Lung (tissue), 12 donors: ENCODE data around the gene P4HA3. TPM values are rescaled to one million over a fixed set of nuclear protein-coding genes. Genes with fewer than 3 reads are reported as not detected.

Experiments
- ATAC-seq: fragments of 200-7000 bp; cut with Tn5 transposase; one replicate; pipeline ENCODE4 v1.9.1; 2020; ENCODE audit warnings: moderate number of reproducible peaks; ENCODE audit not compliant: insufficient read depth, low FRiP score
- DNase-seq, 3 donors: peaks; one replicate each; pipeline ENCODE4 v3.0.0-alpha.2; 2013 to 2017
- H3K27ac ChIP-seq, 2 donors: one replicate each; pipeline ENCODE4 v1.5.1; 2013; ENCODE audit warnings: mild to moderate bottlenecking in 2 of 2, moderate library complexity in 2 of 2, control low read depth in 1 of 2, inconsistent platforms in 1 of 2, low read depth in 1 of 2, low read length in 1 of 2
- H3K27me3 ChIP-seq, 3 donors: one replicate each; pipeline ENCODE4 v1.5.1; 2013; ENCODE audit warnings: low read length in 2 of 3; ENCODE audit not compliant: control insufficient read depth in 3 of 3, insufficient read depth in 3 of 3
- H3K36me3 ChIP-seq, 4 donors: one replicate each; pipeline ENCODE4 v1.5.1; 2013; ENCODE audit warnings: low read length in 4 of 4, mild to moderate bottlenecking in 1 of 4, moderate library complexity in 1 of 4; ENCODE audit not compliant: control insufficient read depth in 4 of 4, insufficient read depth in 4 of 4
- H3K4me1 ChIP-seq, 5 donors: one replicate each; pipeline ENCODE4 v1.5.1; 2013; ENCODE audit warnings: low read length in 5 of 5, mild to moderate bottlenecking in 2 of 5, moderate library complexity in 1 of 5; ENCODE audit not compliant: control insufficient read depth in 5 of 5, insufficient read depth in 5 of 5
- H3K4me3 ChIP-seq: one replicate; pipeline ENCODE4 v1.5.1; 2013; ENCODE audit warnings: mild to moderate bottlenecking, control low read depth, moderate library complexity
- H3K9ac ChIP-seq, 2 donors: one replicate each; pipeline ENCODE4 v1.5.1; 2013; ENCODE audit warnings: low read length in 2 of 2, control low read depth in 1 of 2; ENCODE audit not compliant: insufficient read depth in 1 of 2
- H3K9me3 ChIP-seq, 4 donors: one replicate each; pipeline ENCODE4 v1.5.1; 2013; ENCODE audit warnings: low read length in 3 of 4, mild to moderate bottlenecking in 1 of 4, moderate library complexity in 1 of 4; ENCODE audit not compliant: control insufficient read depth in 4 of 4, insufficient read depth in 3 of 4
- WGBS, 2 donors: extraction: QIAGEN DNeasy Blood & Tissue Kit; methylation state at CpG; one replicate each; pipeline ENCODE4 v1.1.7; 2013; 5-methylcytosine and 5-hydroxymethylcytosine counted together
- polyA plus RNA-seq, 2 donors: library from polyadenylated mRNA; stranded (reverse); fragments of 200-250 nt; gene quantifications; one replicate each; pipeline ENCODE4 v1.2.1, GENCODE V29; 2013
- total RNA-seq, 2 donors: library from RNA; depleted of rRNA in 1 of 2; stranded (reverse); fragments of >200 nt in 1 of 2; gene quantifications; one replicate each; pipeline ENCODE4 v1.2.1, GENCODE V29; 2014 to 2021
- TF ChIP-seq, protein P1 (sequence below): IDR thresholded peaks from 2 replicates; pipeline ENCODE4 v1.5.1; 2012; ENCODE audit warnings: mild to moderate bottlenecking; ENCODE audit errors: control extremely low read depth, extremely low read depth
- donor health status: control.
- donor health status: control.
- donor health status: Bipolar disorder and iron deficiency.
- donor health status: healthy.
- donor health status: DM: yes; HTN: yes; CAD: no.

The P4HA3 gene
- total and polyA plus RNA-seq, 4 donors = 0.40 to 3.3 (median 0.99) TPM

DNA sequence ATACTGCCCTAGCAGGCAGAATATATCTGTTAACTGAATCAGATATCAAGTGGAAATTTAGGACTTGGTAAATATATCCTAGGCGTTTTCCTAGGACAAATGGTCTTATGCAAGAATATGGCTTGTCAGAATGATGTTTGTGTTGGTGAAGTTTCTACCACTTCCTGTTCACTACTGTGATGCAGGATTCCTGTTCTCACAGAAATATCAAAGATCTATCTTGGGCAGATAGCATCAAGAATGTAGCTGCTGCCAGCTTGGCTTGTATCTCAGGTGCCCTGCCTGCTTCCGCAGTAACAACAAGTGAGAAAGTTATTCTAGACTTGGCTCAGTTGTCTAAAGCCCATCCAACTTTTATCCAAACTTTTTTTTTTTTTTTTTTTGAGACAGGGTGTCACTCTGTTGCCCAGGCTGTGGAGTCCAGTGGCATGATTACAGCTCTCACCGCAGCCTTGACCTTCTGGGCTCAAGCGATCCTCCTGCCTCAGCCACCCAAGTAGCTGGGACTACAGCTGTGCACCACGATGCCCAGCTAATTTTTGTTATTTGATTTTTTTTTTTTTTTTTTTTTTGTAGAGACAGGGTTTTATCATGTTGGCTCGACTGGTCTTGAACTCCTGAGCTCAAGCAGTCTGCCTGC lies 79.0 kb downstream of the P4HA3 start:
- no peak for ATAC-seq
- peaks cover 11 to 28% (median 15%) of the 10 kb centered on the region in 4 donors for H3K36me3 ChIP-seq
- H3K27me3 ChIP-seq = no peaks in the 10 kb centered on the region
- no peak for DNase-seq
- no peak overlapping the region for H3K9ac ChIP-seq
- no peaks in the 10 kb centered on the region for H3K4me1 ChIP-seq
- no peaks in the 10 kb centered on the region for H3K9me3 ChIP-seq
- H3K27ac ChIP-seq = no peak overlapping the region
- TF ChIP-seq, protein P1, sequence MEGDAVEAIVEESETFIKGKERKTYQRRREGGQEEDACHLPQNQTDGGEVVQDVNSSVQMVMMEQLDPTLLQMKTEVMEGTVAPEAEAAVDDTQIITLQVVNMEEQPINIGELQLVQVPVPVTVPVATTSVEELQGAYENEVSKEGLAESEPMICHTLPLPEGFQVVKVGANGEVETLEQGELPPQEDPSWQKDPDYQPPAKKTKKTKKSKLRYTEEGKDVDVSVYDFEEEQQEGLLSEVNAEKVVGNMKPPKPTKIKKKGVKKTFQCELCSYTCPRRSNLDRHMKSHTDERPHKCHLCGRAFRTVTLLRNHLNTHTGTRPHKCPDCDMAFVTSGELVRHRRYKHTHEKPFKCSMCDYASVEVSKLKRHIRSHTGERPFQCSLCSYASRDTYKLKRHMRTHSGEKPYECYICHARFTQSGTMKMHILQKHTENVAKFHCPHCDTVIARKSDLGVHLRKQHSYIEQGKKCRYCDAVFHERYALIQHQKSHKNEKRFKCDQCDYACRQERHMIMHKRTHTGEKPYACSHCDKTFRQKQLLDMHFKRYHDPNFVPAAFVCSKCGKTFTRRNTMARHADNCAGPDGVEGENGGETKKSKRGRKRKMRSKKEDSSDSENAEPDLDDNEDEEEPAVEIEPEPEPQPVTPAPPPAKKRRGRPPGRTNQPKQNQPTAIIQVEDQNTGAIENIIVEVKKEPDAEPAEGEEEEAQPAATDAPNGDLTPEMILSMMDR = no peak
- WGBS, 2 donors = 85 to 91% methylated on average over 6 of the region's 6 CpGs
- H3K4me3 ChIP-seq = no peak overlapping the region

DNA sequence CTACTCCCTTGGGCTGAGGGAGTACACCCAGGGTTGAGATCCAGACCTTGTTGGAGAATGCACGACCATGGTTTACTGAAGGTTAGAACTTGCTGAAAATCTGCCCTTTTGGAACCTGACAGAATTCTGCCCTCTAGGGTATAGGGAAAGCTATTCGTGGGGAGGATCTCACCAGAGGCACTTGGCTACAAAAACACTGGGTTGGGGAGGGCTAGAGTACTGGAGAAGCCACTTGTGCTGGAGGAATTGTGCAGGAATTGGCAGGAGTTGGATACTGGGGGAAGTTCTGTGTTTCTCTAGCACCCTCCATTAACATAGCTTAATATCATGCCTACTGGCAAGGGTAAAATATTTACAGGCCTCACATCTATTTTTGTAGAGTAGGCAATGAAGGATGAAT lies 84.5 kb downstream of the P4HA3 start:
- TF ChIP-seq, protein P1 = no peak
- no peak overlapping the region for H3K4me3 ChIP-seq
- ATAC-seq (no peak), DNase-seq (no peak)
- H3K36me3 ChIP-seq = peaks cover 8 to 11% (median 9%) of the 10 kb centered on the region in 4 donors
- H3K27me3 ChIP-seq = no peaks in the 10 kb centered on the region
- H3K9me3 ChIP-seq = no peaks in the 10 kb centered on the region
- H3K9ac ChIP-seq = no peak overlapping the region
- H3K4me1 ChIP-seq = peaks cover 0 to 6% (median 0%) of the 10 kb centered on the region in 5 donors
- WGBS, 2 donors = 70 to 81% methylated on average over 2 of the region's 2 CpGs
- H3K27ac ChIP-seq = no peak overlapping the region

DNA sequence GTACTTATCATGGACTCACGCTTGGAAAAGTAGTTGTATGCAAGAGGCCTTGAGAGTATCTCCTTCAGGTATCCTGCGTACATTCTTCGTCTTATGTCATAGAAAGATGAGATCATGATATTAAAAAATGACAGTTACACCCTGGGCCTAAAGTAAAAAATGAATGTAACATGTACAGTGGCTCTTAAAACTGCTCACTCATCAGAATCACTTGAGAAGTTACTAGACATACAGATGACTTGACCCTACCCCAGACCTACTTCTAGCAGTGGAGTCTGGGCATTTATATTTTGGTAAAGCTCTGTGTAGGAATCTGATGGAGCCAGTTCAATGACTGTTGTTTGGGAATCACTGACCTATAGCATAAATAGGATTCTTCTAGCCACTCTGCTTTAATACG lies 85.9 kb downstream of the P4HA3 start:
- TF ChIP-seq, protein P1 = no peak
- ATAC-seq (no peak), DNase-seq (no peak)
- Histone ChIP-seq H3K4me1 (peaks cover 0 to 6% (median 0%) of the 10 kb centered on the region in 5 donors), H3K4me3 (no peak overlapping the region), H3K27ac (no peak overlapping the region), H3K27me3 (no peaks in the 10 kb centered on the region), H3K9me3 (no peaks in the 10 kb centered on the region), H3K9ac (no peak overlapping the region), H3K36me3 (peaks cover 2 to 10% (median 3%) of the 10 kb centered on the region in 4 donors)
- 98 to 99% methylated on average over 4 of the region's 4 CpGs for WGBS, 2 donors

DNA sequence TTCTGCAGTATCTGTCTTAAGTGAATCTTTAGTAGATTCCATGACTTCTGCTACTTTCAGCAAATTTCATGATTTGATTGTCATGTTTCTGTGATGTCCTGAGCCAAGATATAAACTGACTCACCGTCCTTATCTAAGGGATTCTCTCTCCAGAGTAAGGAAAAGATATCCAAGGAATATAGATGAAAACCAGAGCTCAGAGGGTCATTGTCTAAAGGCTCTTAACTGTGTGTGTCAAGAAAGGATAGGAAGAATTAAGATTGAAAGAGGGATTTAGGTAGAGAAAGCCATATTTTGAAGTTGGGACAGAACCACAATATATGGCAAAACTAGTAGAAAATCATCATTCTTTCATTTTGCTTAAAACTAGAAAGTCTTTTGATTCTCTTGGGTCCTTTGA lies 89.6 kb downstream of the P4HA3 start:
- ATAC-seq (no peak), DNase-seq (no peak)
- TF ChIP-seq, protein P1 = no peak
- Histone ChIP-seq H3K4me1 (peaks cover 0 to 1% (median 0%) of the 10 kb centered on the region in 5 donors), H3K27me3 (no peaks in the 10 kb centered on the region), H3K9ac (no peak overlapping the region), H3K36me3 (peaks cover 0 to 6% (median 0%) of the 10 kb centered on the region in 4 donors), H3K27ac (no peak overlapping the region), H3K4me3 (no peak overlapping the region), H3K9me3 (no peaks in the 10 kb centered on the region)
- WGBS, 2 donors = 80 to 82% methylated on average over 1 of the region's 1 CpG
